ENCODE measurements around the gene TMIGD1.

DNA sequence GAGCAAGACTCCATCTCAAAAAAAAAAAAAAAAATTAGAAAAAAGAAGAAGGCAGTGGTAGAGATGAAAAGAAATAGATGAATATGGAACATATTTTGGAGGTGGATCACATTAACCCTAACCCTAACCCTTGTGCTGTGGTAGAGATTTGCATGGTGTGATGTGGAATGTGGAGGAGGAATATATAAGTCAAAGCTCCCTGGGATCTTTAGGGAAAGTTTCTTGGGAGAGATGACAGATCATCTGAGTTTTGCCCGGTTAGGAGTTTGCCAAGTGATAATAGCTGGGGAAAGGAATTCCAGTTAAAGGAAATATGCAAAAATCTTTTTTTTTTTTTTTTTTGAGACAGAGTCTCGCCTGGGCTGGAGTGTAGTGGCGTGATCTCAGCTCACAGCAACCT is 29.1 kb downstream of the TMIGD1 start:
- TF ChIP-seq, protein P1, sequence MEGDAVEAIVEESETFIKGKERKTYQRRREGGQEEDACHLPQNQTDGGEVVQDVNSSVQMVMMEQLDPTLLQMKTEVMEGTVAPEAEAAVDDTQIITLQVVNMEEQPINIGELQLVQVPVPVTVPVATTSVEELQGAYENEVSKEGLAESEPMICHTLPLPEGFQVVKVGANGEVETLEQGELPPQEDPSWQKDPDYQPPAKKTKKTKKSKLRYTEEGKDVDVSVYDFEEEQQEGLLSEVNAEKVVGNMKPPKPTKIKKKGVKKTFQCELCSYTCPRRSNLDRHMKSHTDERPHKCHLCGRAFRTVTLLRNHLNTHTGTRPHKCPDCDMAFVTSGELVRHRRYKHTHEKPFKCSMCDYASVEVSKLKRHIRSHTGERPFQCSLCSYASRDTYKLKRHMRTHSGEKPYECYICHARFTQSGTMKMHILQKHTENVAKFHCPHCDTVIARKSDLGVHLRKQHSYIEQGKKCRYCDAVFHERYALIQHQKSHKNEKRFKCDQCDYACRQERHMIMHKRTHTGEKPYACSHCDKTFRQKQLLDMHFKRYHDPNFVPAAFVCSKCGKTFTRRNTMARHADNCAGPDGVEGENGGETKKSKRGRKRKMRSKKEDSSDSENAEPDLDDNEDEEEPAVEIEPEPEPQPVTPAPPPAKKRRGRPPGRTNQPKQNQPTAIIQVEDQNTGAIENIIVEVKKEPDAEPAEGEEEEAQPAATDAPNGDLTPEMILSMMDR (IDR thresholded peaks at IDR 0.05; ENCODE audit: low read length): no peak
- no peak for TF ChIP-seq EZH2phosphoT487 (IDR thresholded peaks at IDR 0.05; ENCODE audit: low read length)
